ENCODE results near the gene ITIH1.

Gene ITIH1

GRCh38 chr3:52841211-52841980, 64.0 kb downstream of the ITIH1 start:
- no peak for DNase-seq

Data from right kidney (tissue), 1 donor.